Measurements from ENCODE around the gene MSH5. TPM values are rescaled to one million over a fixed set of nuclear protein-coding genes. Genes with fewer than 3 reads are reported as not detected.
A peak's percentile ranks its signal among the peaks of the same experiment; 100 is the strongest.
"Not testable (repeated sequence)": the region's sequence is repeated elsewhere in the genome, so short reads cannot be mapped to it uniquely, and the experiment has no call there.

The MSH5 gene
- total RNA-seq, 1 donor from 2014 or later: 8.9 TPM

DNA sequence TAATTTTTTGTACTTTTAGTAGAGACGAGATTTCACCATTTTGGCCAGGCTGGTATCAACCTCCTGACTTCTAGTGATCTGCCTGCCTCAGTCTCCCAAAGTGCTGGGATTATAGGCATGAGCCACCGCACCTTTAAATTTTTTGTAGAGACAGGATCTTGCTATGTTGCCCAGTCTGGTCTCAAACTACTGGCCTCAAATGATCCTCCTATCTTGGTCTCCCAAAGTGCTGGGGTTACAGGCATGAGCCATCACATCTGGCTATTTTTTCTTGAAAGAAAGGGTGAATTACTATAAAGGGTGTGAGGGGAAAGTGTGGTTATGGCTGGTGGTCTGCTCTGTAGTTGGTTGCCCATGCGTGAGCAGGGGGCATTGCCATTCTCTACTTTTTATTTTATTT lies 31.6 kb upstream of the MSH5 start:
- Histone ChIP-seq H3K4me3 (ENCODE audit: low read depth, low read length) (no peak overlapping the region), H3K36me3 (ENCODE audit: control insufficient read depth, insufficient read depth, low read length) (no peaks in the 10 kb centered on the region), H3K27me3 (ENCODE audit: control insufficient read depth, insufficient read depth, low read length) (peaks cover 3% of the 10 kb centered on the region)
- DNase-seq (ENCODE audit: low read depth): no peak
- TF ChIP-seq, protein P1, sequence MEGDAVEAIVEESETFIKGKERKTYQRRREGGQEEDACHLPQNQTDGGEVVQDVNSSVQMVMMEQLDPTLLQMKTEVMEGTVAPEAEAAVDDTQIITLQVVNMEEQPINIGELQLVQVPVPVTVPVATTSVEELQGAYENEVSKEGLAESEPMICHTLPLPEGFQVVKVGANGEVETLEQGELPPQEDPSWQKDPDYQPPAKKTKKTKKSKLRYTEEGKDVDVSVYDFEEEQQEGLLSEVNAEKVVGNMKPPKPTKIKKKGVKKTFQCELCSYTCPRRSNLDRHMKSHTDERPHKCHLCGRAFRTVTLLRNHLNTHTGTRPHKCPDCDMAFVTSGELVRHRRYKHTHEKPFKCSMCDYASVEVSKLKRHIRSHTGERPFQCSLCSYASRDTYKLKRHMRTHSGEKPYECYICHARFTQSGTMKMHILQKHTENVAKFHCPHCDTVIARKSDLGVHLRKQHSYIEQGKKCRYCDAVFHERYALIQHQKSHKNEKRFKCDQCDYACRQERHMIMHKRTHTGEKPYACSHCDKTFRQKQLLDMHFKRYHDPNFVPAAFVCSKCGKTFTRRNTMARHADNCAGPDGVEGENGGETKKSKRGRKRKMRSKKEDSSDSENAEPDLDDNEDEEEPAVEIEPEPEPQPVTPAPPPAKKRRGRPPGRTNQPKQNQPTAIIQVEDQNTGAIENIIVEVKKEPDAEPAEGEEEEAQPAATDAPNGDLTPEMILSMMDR (IDR thresholded peaks at IDR 0.05; ENCODE audit: insufficient read depth, low read length, poor library complexity, severe bottlenecking): no peak

DNA sequence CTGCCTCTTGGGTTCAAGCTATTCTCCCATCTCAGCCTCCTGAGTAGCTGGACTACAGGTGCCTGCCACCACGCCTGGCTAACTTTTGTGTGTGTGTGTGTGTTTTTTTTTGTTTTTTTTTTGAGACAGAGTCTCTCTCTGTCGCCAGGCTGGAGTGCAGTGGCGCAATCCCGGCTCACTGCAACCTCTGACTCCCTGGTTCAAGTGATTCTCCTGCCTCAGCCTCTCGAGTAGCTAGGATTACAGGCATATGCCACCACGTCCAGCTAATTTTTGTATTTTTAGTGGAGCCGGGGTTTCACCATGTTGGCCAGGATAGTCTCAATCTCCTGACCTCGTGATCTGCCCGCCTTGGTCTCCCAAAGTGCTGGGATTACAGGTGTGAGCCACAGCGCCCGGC lies 30.6 kb upstream of the MSH5 start:
- not testable (repeated sequence) for H3K36me3 ChIP-seq (ENCODE audit: control insufficient read depth, insufficient read depth, low read length); DNase-seq (ENCODE audit: low read depth); H3K27me3 ChIP-seq (ENCODE audit: control insufficient read depth, insufficient read depth, low read length); H3K4me3 ChIP-seq (ENCODE audit: low read depth, low read length)

DNA sequence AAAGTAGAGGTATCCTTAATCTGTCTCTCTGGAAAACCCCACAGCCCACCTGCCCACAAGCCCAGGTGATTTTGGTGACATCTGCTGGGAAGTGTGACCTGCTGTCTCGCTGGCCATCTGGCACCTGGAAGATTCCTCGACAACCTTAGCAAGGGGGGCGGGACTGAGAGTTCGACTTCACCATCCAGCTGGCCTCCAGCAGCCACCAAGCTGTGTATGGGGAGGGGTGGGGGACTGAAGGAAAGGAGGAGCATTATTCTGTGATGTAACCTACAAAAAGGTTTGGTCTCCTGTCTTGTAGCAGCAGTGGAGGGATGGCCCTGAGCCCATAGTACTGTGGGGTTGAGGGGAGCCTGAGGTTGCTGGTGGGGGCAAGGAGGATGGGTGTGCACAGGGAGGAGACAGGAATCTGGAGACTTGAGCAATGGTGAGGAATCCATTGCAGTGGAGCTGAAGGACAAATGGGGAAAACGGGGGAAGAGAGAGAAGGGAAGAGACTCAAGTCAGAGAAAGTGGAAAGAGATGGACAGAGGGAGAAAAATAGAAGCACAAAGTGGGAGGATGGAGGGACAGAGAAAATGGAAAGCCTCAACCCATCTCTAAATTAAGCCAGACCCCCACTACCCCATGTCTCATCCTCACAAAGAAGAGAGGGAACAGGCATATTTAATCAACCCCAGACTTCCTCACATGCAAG lies 29.1 kb upstream of the MSH5 start:
- TF ChIP-seq, protein P1 (IDR thresholded peaks at IDR 0.05; ENCODE audit: insufficient read depth, low read length, poor library complexity, severe bottlenecking): no peak

DNA sequence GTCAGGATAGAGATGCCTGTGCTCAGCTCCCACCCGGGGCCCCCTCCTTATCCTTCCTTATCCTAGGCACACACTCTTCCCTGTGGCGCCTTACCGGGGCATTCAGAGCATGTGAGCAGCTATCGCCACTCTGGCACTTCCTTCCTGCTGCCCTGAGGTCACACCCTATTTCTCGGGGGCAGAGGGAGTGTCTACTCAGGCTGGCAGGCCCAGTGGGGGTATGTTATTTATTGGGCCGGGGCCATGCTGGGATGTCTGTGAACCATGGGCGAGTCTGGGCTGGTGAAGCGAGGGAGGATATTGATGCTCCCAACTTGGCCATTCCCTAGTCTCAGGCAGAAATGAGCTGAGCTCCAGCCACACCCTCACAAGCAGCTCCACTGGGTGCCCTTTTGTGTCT lies 28.6 kb upstream of the MSH5 start:
- no peaks in the 10 kb centered on the region for H3K36me3 ChIP-seq (ENCODE audit: control insufficient read depth, insufficient read depth, low read length)
- no peak overlapping the region for H3K4me3 ChIP-seq (ENCODE audit: low read depth, low read length)
- H3K27me3 ChIP-seq (ENCODE audit: control insufficient read depth, insufficient read depth, low read length): peaks cover 7% of the 10 kb centered on the region
- no peak for DNase-seq (ENCODE audit: low read depth)
- TF ChIP-seq, protein P1 (IDR thresholded peaks at IDR 0.05; ENCODE audit: insufficient read depth, low read length, poor library complexity, severe bottlenecking): no peak

More for the DNA sequence above, 29.1 kb upstream of the MSH5 start:
- H3K36me3 ChIP-seq (ENCODE audit: control insufficient read depth, insufficient read depth, low read length): no peaks in the 10 kb centered on the region
- no peak overlapping the region for H3K4me3 ChIP-seq (ENCODE audit: low read depth, low read length)
- DNase-seq (ENCODE audit: low read depth): no peak
- H3K27me3 ChIP-seq (ENCODE audit: control insufficient read depth, insufficient read depth, low read length): peaks cover 7% of the 10 kb centered on the region

DNA sequence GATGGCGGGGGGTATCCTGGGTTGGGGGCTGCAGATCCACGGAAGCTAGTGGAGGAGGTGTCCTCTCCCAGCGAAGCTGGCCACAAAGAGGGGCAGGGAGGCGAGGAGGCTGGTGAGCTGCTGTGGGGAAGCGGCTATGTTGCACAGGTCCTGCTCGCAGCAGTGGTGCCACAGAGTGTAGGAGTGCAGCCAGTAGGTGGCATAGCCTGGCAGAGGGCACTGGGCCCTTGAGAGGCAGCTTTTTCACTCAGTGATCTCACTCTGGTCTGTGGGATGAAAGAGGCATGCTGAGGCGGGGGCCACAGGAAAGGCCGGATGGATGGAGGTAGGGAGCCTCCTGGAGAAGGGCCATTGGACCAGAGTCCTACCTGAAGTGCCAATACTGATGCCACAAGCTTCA lies 27.5 kb upstream of the MSH5 start:
- H3K27me3 ChIP-seq (ENCODE audit: control insufficient read depth, insufficient read depth, low read length): peaks cover 7% of the 10 kb centered on the region
- TF ChIP-seq, protein P1 (IDR thresholded peaks at IDR 0.05; ENCODE audit: insufficient read depth, low read length, poor library complexity, severe bottlenecking): peak; percentile 37
- no peaks in the 10 kb centered on the region for H3K36me3 ChIP-seq (ENCODE audit: control insufficient read depth, insufficient read depth, low read length)
- no peak overlapping the region for H3K4me3 ChIP-seq (ENCODE audit: low read depth, low read length)
- DNase-seq (ENCODE audit: low read depth): no peak

DNA sequence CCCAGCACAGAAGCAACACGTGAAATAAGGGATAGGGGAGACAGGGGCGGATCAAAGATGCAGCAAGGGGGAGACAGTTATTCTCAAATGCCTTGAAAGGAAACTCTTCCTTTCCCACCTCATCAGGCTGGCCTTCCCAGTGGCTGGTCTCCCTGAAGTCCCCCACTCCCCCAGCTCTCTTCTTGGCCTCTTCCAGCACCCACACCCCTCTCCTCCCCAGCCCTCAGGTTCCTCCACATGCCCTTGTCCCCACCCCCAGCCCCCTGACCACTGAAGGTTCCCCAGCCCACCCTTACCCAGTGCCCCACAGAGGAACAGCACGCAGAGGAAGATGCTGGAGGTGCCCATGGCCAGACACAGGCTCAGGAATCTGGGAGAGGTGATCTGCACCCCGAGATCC lies 26.3 kb upstream of the MSH5 start:
- DNase-seq (ENCODE audit: low read depth): no peak
- Histone ChIP-seq H3K27me3 (ENCODE audit: control insufficient read depth, insufficient read depth, low read length) (peaks cover 7% of the 10 kb centered on the region), H3K36me3 (ENCODE audit: control insufficient read depth, insufficient read depth, low read length) (no peaks in the 10 kb centered on the region), H3K4me3 (ENCODE audit: low read depth, low read length) (no peak overlapping the region)
- TF ChIP-seq, protein P1 (IDR thresholded peaks at IDR 0.05; ENCODE audit: insufficient read depth, low read length, poor library complexity, severe bottlenecking): no peak
